ENCODE results near the gene SH2D6.

DNA sequence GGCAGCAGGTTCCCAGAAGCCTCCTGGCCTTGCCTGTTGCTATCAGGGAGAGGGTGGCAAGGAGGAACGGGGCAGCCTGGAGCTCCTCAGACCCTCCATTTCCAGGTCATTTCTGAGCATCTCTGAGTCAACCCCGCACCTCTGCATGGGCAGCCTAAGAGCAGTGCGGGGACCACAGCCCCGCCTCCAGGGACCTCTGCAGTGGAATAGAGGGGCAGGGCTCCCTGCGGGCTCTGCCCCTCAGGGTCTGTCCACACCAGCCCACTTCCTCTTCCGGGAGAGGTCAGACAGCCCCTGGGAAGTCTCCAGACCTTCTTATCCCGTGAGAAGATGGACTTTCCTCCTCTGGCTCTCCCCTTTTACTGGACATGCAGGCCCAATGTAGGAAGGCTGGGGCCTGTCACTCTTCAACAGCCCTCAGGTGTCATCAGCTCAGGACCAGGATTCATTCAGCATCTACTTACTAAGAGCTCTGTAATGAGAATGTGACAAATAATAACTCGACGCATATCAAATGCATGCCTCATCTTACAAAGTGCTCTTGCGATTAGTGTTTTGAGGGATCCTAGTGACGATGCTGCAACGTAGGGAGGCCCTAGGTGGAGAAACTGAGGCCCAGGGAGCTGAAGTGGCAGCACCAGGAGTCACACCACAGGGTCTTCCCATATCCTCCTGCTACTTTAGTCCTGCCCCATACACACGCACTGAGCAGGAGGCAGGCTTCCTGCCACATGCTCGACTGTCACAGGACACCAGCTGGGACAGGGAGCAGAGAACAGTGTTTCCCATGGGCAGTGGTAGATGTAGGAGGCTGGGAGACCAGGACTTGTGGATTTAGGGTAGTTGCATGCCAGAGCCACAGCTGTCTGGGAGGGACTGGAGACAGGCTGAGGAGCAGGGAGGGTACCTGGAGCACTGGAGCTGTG lies 28.0 kb downstream of the SH2D6 start:
- no peak for TF ChIP-seq CTCF (IDR thresholded peaks at IDR 0.05; ENCODE audit: low read length)
- TF ChIP-seq EZH2 (optimal IDR thresholded peaks at IDR 0.05; ENCODE audit: low read depth, low read length): no peak
- no peak for TF ChIP-seq EZH2phosphoT487 (IDR thresholded peaks at IDR 0.05; ENCODE audit: low read length)

All from MM.1S (cell line).